Uterus (tissue), 2 donors: ENCODE results near the gene CAMTA2.

Source experiments
- CTCF ChIP-seq, 4 experiments: fragments of 200-600 bp in 2 of 4; fragments of 450-650 bp in 2 of 4; sonication (generic) in 2 of 4; IDR thresholded peaks; one replicate each; pipeline ENCODE4 v1.5.1; 2016 to 2019; ENCODE audit warnings: antibody characterized with exemption in 4 of 4, mild to moderate bottlenecking in 2 of 4, moderate library complexity in 1 of 4
- POLR2A ChIP-seq, 2 donors: fragments of 450-650 bp; IDR thresholded peaks; one replicate each; pipeline ENCODE4 v1.6.1; 2016; ENCODE audit warnings: antibody characterized with exemption in 2 of 2, mild to moderate bottlenecking in 1 of 2, moderate library complexity in 1 of 2

GRCh38 chr17:4928881-4929280 is 58.6 kb downstream of the CAMTA2 start:
- no peak for TF ChIP-seq CTCF (IDR thresholded peaks at IDR 0.05)
- no peak for TF ChIP-seq POLR2A (IDR thresholded peaks at IDR 0.05)
